GM12878 (cell line): Measurements from ENCODE around the gene DNAI2.

Experiments used
- CREB1 ChIP-seq: IDR thresholded peaks from 2 replicates; pipeline ENCODE4 v1.6.1; 2012; ENCODE audit warnings: low read depth, mild to moderate bottlenecking, inconsistent platforms
- FOS ChIP-seq: IDR thresholded peaks from 3 replicates; pipeline ENCODE4 v1.6.1; 2011; ENCODE audit warnings: borderline replicate concordance; ENCODE audit not compliant: insufficient read length; ENCODE audit errors: extremely low read depth
- MTA2 ChIP-seq: fragments of 450-650 bp; IDR thresholded peaks from 2 replicates; pipeline ENCODE4 v1.6.1; 2016; ENCODE audit warnings: low read depth, mild to moderate bottlenecking, moderate library complexity
- POLR2A ChIP-seq: IDR thresholded peaks from 2 replicates; pipeline ENCODE4 v1.6.1; 2011; ENCODE audit warnings: low read depth, mild to moderate bottlenecking, low read length
- TARDBP ChIP-seq: IDR thresholded peaks from 2 replicates; pipeline ENCODE4 v1.6.1; 2016; ENCODE audit warnings: borderline replicate concordance
- ZNF217 ChIP-seq: fragments of 450-650 bp; IDR thresholded peaks from 2 replicates; pipeline ENCODE4 v1.6.1; 2017; ENCODE audit warnings: antibody characterized with exemption, mild to moderate bottlenecking
- TF ChIP-seq, protein P1 (sequence below), 3 experiments: IDR thresholded peaks in 2 of 3; conservative IDR thresholded peaks in 1 of 3; 2 replicates each; pipeline ENCODE4 v1.5.1; 2011; ENCODE audit warnings: low read depth in 3 of 3, low read length in 3 of 3, mild to moderate bottlenecking in 3 of 3, control low read depth in 2 of 3, moderate library complexity in 2 of 3, inconsistent platforms in 1 of 3, mixed read lengths in 1 of 3; ENCODE audit not compliant: control insufficient read depth in 2 of 3, insufficient read depth in 1 of 3; ENCODE audit errors: extremely low read depth in 1 of 3
- TF ChIP-seq, protein P2 (sequence below): IDR thresholded peaks from 2 replicates; pipeline ENCODE4 v1.6.1; 2011; ENCODE audit warnings: borderline replicate concordance, low read depth, mild to moderate bottlenecking, moderate library complexity, mixed read lengths, low read length; ENCODE audit not compliant: insufficient read depth; ENCODE audit errors: extremely low read length
- TF ChIP-seq, protein P3 (sequence below): fragments of 450-650 bp; IDR thresholded peaks from 2 replicates; pipeline ENCODE4 v1.6.1; 2017; ENCODE audit warnings: mild to moderate bottlenecking, moderate library complexity
- TF ChIP-seq, protein P4 (sequence below): fragments of 150-350 bp; IDR thresholded peaks from 2 replicates; pipeline ENCODE4 v1.6.1; 2016; ENCODE audit warnings: low read depth, low read length

DNA sequence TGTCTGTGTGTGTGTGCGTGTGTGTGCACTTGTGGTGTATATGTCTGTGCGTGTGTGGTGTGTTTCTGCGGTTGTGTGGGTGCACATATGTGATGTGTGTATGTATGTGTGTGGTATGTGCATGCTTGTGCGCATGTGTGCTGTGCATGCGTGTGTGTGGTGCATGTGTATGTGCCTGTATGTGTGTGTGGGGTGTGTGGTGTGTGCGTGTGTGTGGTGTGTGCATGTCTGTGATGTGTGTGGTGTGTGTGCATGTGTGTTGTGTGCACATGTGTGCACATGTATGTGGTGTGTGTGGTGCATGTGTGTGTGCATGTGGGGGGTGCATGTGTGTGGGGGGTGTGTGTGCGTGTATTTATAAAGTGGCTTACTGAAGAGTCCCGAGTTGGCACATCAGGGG is 23.0 kb upstream of the DNAI2 start:
- TF ChIP-seq ZNF217 (no peak), CREB1 (no peak), FOS (no peak), POLR2A (no peak), MTA2 (no peak), TARDBP (no peak)
- TF ChIP-seq, protein P1, sequence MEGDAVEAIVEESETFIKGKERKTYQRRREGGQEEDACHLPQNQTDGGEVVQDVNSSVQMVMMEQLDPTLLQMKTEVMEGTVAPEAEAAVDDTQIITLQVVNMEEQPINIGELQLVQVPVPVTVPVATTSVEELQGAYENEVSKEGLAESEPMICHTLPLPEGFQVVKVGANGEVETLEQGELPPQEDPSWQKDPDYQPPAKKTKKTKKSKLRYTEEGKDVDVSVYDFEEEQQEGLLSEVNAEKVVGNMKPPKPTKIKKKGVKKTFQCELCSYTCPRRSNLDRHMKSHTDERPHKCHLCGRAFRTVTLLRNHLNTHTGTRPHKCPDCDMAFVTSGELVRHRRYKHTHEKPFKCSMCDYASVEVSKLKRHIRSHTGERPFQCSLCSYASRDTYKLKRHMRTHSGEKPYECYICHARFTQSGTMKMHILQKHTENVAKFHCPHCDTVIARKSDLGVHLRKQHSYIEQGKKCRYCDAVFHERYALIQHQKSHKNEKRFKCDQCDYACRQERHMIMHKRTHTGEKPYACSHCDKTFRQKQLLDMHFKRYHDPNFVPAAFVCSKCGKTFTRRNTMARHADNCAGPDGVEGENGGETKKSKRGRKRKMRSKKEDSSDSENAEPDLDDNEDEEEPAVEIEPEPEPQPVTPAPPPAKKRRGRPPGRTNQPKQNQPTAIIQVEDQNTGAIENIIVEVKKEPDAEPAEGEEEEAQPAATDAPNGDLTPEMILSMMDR (IDR thresholded peaks at IDR 0.05 in 2 of 3, conservative IDR thresholded peaks at IDR 0.05 in 1 of 3; ENCODE audit: control insufficient read depth in 2 of 3, extremely low read depth in 1 of 3, insufficient read depth in 1 of 3, low read depth in 3 of 3, low read length in 3 of 3): no peak
- TF ChIP-seq, protein P2, sequence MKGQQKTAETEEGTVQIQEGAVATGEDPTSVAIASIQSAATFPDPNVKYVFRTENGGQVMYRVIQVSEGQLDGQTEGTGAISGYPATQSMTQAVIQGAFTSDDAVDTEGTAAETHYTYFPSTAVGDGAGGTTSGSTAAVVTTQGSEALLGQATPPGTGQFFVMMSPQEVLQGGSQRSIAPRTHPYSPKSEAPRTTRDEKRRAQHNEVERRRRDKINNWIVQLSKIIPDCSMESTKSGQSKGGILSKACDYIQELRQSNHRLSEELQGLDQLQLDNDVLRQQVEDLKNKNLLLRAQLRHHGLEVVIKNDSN: no peak
- TF ChIP-seq, protein P3, sequence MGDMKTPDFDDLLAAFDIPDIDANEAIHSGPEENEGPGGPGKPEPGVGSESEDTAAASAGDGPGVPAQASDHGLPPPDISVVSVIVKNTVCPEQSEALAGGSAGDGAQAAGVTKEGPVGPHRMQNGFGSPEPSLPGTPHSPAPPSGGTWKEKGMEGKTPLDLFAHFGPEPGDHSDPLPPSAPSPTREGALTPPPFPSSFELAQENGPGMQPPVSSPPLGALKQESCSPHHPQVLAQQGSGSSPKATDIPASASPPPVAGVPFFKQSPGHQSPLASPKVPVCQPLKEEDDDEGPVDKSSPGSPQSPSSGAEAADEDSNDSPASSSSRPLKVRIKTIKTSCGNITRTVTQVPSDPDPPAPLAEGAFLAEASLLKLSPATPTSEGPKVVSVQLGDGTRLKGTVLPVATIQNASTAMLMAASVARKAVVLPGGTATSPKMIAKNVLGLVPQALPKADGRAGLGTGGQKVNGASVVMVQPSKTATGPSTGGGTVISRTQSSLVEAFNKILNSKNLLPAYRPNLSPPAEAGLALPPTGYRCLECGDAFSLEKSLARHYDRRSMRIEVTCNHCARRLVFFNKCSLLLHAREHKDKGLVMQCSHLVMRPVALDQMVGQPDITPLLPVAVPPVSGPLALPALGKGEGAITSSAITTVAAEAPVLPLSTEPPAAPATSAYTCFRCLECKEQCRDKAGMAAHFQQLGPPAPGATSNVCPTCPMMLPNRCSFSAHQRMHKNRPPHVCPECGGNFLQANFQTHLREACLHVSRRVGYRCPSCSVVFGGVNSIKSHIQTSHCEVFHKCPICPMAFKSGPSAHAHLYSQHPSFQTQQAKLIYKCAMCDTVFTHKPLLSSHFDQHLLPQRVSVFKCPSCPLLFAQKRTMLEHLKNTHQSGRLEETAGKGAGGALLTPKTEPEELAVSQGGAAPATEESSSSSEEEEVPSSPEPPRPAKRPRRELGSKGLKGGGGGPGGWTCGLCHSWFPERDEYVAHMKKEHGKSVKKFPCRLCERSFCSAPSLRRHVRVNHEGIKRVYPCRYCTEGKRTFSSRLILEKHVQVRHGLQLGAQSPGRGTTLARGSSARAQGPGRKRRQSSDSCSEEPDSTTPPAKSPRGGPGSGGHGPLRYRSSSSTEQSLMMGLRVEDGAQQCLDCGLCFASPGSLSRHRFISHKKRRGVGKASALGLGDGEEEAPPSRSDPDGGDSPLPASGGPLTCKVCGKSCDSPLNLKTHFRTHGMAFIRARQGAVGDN: no peak
- TF ChIP-seq, protein P4, sequence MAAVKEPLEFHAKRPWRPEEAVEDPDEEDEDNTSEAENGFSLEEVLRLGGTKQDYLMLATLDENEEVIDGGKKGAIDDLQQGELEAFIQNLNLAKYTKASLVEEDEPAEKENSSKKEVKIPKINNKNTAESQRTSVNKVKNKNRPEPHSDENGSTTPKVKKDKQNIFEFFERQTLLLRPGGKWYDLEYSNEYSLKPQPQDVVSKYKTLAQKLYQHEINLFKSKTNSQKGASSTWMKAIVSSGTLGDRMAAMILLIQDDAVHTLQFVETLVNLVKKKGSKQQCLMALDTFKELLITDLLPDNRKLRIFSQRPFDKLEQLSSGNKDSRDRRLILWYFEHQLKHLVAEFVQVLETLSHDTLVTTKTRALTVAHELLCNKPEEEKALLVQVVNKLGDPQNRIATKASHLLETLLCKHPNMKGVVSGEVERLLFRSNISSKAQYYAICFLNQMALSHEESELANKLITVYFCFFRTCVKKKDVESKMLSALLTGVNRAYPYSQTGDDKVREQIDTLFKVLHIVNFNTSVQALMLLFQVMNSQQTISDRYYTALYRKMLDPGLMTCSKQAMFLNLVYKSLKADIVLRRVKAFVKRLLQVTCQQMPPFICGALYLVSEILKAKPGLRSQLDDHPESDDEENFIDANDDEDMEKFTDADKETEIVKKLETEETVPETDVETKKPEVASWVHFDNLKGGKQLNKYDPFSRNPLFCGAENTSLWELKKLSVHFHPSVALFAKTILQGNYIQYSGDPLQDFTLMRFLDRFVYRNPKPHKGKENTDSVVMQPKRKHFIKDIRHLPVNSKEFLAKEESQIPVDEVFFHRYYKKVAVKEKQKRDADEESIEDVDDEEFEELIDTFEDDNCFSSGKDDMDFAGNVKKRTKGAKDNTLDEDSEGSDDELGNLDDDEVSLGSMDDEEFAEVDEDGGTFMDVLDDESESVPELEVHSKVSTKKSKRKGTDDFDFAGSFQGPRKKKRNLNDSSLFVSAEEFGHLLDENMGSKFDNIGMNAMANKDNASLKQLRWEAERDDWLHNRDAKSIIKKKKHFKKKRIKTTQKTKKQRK: no peak
